Prostate gland (tissue), 2 donors: ENCODE data around the gene OSGEPL1. TPM values are rescaled to one million over a fixed set of nuclear protein-coding genes. Genes with fewer than 3 reads are reported as not detected.
A peak's percentile ranks its signal among the peaks of the same experiment; 100 is the strongest.

Experiments
- DNase-seq: peaks from one replicate; pipeline ENCODE4 v3.0.0-alpha.2; 2019; ENCODE audit warnings: low spot score
- H3K27ac ChIP-seq, 2 donors: fragments of 200-600 bp; sonication (generic); 2 replicates each; pipeline ENCODE4 v1.5.1; 2017 to 2019
- H3K27me3 ChIP-seq: fragments of 200-600 bp; sonication (generic); replicated peaks from 2 replicates; pipeline ENCODE4 v1.5.1; 2019; ENCODE audit not compliant: insufficient read depth
- H3K36me3 ChIP-seq, 2 donors: fragments of 200-600 bp; sonication (generic); 1 replicate in 1 of 2; 2 replicates in 1 of 2; pipeline versions ENCODE4 v1.5.1 to v1.8.1; 2017 to 2019
- H3K4me1 ChIP-seq: fragments of 200-600 bp; sonication (generic); replicated peaks from 2 replicates; pipeline ENCODE4 v1.5.1; 2019
- H3K4me3 ChIP-seq, 2 donors: fragments of 200-600 bp; sonication (generic); 2 replicates each; pipeline ENCODE4 v1.5.1; 2017 to 2019
- H3K9me3 ChIP-seq: fragments of 200-600 bp; sonication (generic); 2 replicates; pipeline ENCODE4 v1.5.1; 2017
- POLR2A ChIP-seq: fragments of 450-650 bp; IDR thresholded peaks from one replicate; pipeline ENCODE4 v1.6.1; 2016; ENCODE audit warnings: antibody characterized with exemption, mild to moderate bottlenecking
- POLR2AphosphoS5 ChIP-seq: sonication (generic); formaldehyde crosslinking; IDR thresholded peaks from one replicate; pipeline ENCODE4 v1.6.1; 2017; ENCODE audit warnings: antibody characterized with exemption
- WGBS: methylation state at CpG from one replicate; pipeline ENCODE4 v1.1.5; 2018; 5-methylcytosine and 5-hydroxymethylcytosine counted together
- intact Hi-C: fragments of 100-400 bp; cut with DNase I; formaldehyde crosslinking; loops from one replicate; pipeline ENCODE4 v1.14.2; 2022
- total RNA-seq, 2 donors: library from RNA; depleted of rRNA; stranded (reverse); fragments of >200 nt; gene quantifications; one replicate each; pipeline ENCODE4 v1.1.0, GENCODE V29; 2016
- TF ChIP-seq, protein P1 (sequence below), 4 experiments: fragments of 200-600 bp in 2 of 4; fragments of 450-650 bp in 2 of 4; sonication (generic) in 2 of 4; IDR thresholded peaks; 1 replicate in 3 of 4; 2 replicates in 1 of 4; pipeline ENCODE4 v1.5.1; 2016 to 2019; ENCODE audit warnings: antibody characterized with exemption in 4 of 4, mild to moderate bottlenecking in 2 of 4, moderate library complexity in 2 of 4

The OSGEPL1 gene
- total RNA-seq, 2 donors from 2014 or later, result 11.7 to 13.7 TPM

DNA sequence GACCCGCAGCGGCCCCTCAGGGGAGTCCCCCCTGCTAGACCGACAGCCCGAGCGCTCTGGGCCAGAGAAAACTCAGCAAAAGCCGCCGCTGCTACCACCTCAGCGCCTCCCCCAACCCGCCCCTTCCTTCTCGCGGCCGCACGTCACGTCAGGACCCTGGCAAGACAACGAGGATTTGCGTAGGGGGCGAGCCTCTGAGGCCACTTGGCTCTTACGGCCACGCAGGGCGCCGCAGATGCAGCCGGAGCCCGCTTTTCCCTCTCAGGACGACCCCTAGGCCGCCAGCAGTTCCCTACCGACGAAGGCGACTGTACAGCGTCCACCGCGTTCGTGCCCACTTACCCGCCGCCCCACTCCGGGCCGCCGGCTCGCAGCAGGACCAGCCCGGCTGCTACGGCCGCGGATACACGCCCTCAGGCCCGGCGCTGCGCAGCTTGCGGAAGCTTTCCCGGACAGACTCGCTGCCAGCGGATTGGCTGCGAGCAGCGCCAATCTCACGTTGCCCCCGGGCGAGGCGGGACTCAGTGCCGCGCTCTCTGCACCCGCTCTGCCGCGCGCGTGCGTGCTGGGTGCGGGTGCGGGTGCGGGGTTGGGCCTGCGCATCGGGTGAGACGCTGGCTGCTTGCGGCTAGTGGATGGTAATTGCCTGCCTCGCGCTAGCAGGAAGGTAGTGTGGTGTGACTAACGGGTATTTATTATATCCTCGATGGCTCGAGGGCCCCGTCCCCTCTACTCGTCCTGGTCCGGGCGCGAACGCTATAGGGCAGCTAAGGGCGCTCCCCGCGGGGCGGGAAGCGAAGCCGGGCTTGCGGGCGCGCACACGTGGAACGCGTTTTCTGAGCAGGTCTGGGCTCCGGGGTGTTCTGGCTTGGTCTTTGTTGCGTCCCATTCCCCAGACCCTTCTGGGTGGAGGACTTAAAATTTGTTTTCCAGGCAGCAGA, 21.6 kb upstream of the OSGEPL1 start, which contains the start of the genes ORMDL1 and PMS1:
ORMDL1 (minus strand) TSS at position 413 of the 941 bp plus-strand sequence. CDS start 1,744 bp downstream, outside the sequence.
PMS1 (plus strand) TSS at position 524 of the 941 bp plus-strand sequence. CDS start 7,360 bp downstream, outside the sequence.
- Histone ChIP-seq H3K27me3 (no peaks in the 10 kb centered on the region), H3K4me1 (no peaks in the 10 kb centered on the region), H3K27ac (peak within 1 kb of the TSS; percentile 94 to 96), H3K36me3 (no peaks in the 10 kb centered on the region), H3K4me3 (peak within 1 kb of the TSS; percentile 78 to 80), H3K9me3 (no peaks in the 10 kb centered on the region)
- TF ChIP-seq POLR2A (peak; percentile 80), POLR2AphosphoS5 (peak; percentile 90)
- TF ChIP-seq, protein P1, sequence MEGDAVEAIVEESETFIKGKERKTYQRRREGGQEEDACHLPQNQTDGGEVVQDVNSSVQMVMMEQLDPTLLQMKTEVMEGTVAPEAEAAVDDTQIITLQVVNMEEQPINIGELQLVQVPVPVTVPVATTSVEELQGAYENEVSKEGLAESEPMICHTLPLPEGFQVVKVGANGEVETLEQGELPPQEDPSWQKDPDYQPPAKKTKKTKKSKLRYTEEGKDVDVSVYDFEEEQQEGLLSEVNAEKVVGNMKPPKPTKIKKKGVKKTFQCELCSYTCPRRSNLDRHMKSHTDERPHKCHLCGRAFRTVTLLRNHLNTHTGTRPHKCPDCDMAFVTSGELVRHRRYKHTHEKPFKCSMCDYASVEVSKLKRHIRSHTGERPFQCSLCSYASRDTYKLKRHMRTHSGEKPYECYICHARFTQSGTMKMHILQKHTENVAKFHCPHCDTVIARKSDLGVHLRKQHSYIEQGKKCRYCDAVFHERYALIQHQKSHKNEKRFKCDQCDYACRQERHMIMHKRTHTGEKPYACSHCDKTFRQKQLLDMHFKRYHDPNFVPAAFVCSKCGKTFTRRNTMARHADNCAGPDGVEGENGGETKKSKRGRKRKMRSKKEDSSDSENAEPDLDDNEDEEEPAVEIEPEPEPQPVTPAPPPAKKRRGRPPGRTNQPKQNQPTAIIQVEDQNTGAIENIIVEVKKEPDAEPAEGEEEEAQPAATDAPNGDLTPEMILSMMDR (IDR thresholded peaks at IDR 0.05), result no peak
- intact Hi-C loops, result loop anchor here (10.0 kb wide), 1 partner anchor 531 kb away; the partner anchor contains the start of gene HIBCH
- WGBS, result under 1% methylated on average over 59 of the region's 96 CpGs
- DNase-seq, result peak; percentile 95

DNA sequence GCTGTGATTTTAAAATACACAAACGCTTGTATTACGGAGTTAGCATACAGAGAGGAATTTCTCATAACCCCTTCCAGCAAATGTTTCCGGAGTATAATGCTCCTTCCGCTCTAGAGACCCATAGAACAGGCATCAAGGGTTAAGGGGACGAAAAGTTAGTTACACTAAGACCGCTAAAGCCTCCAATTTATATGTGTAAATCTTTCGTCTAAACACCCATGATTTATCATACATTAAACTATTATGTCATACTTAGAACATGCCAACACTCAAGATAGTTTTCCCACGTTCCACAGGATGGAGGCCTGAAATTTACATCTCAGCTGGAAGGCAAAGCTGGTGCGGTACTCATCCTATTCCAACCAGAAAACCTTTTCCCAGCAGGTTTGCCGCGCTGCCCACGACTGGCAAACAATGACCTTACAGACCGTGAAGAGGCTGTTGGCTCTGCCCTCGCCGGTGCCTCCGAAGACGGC, 20.9 kb upstream of the OSGEPL1 start:
- no peaks in the 10 kb centered on the region for H3K36me3 ChIP-seq
- H3K27me3 ChIP-seq, result no peaks in the 10 kb centered on the region
- no peaks in the 10 kb centered on the region for H3K9me3 ChIP-seq
- WGBS, result under 1% methylated on average over 16 of the region's 17 CpGs
- H3K27ac ChIP-seq, result peak overlapping the region; percentile 94 to 96
- H3K4me1 ChIP-seq, result no peaks in the 10 kb centered on the region
- no peak for DNase-seq
- intact Hi-C loops, result loop anchor here (10.0 kb wide), 1 partner anchor 531 kb away; the partner anchor contains the start of gene HIBCH
- H3K4me3 ChIP-seq, result peak overlapping the region; percentile 78 to 80
- TF ChIP-seq POLR2AphosphoS5, result no peak
- TF ChIP-seq, protein P1 (IDR thresholded peaks at IDR 0.05), result no peak
- no peak for TF ChIP-seq POLR2A

DNA sequence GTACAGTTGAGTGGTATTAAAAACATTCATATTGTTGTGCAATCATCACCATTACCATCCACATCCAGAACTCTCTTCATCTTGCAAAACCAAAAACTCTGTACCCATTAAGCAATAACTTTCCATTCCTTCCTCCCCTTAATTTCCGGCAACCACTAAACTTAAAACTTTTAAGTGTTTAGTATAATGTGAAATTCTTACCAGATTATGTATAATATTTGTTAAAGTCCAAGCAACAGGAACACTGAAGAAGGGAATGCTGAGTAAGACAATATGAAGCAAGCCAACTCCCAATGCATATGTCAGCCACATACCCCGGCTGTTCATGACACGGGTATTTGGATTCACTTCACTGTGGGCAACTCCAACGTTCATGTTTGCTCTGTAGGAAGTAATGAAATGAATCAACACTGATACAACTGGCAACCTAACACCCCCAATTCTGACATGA, 19.7 kb upstream of the OSGEPL1 start:
- no peak overlapping the region for H3K4me3 ChIP-seq
- H3K9me3 ChIP-seq, result no peaks in the 10 kb centered on the region
- H3K4me1 ChIP-seq, result no peaks in the 10 kb centered on the region
- no peaks in the 10 kb centered on the region for H3K27me3 ChIP-seq
- TF ChIP-seq POLR2A (no peak), POLR2AphosphoS5 (no peak)
- TF ChIP-seq, protein P1 (IDR thresholded peaks at IDR 0.05), result no peak
- no peak overlapping the region for H3K27ac ChIP-seq
- 55% methylated on average over 4 of the region's 4 CpGs for WGBS
- no peaks in the 10 kb centered on the region for H3K36me3 ChIP-seq
- intact Hi-C loops, result loop anchor here (10.0 kb wide), 1 partner anchor 533 kb away; the partner anchor contains the start of gene HIBCH
- no peak for DNase-seq

DNA sequence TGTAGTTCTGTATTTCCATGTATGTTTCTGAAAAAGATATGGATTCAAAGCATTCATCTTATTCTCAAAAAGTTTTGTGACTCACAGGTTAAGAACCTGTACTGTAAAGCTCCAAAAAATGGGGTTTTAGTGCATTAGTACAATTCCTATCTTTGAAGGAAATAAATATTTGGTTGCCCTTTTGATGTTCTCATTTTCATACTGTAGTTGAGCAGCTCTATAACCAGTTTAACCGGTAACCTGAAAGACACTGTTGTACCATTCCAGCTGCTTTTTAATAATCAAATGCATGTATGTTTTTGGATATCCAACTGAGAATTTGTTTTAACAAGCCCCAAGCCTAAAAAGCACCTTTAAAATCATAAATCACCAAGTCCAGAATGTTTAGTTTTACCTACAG, 9.6 kb upstream of the OSGEPL1 start:
- DNase-seq, result no peak
- TF ChIP-seq POLR2A, result no peak
- no peak for TF ChIP-seq POLR2AphosphoS5
- TF ChIP-seq, protein P1 (IDR thresholded peaks at IDR 0.05), result no peak
- H3K27ac ChIP-seq, result no peak overlapping the region
- H3K9me3 ChIP-seq, result no peaks in the 10 kb centered on the region
- 39% methylated on average over 1 of the region's 1 CpG for WGBS
- no peaks in the 10 kb centered on the region for H3K36me3 ChIP-seq
- H3K4me3 ChIP-seq, result no peak overlapping the region
- no peaks in the 10 kb centered on the region for H3K27me3 ChIP-seq
- intact Hi-C loops, result no loop called here
- peaks cover 3% of the 10 kb centered on the region for H3K4me1 ChIP-seq
